ENCODE data around the gene SLC39A1. TPM values are rescaled to one million over a fixed set of nuclear protein-coding genes. Genes with fewer than 3 reads are reported as not detected.
A peak's percentile ranks its signal among the peaks of the same experiment; 100 is the strongest.

SLC39A1 gene
- total RNA-seq, 1 donor from 2014 or later: 108 TPM

DNA sequence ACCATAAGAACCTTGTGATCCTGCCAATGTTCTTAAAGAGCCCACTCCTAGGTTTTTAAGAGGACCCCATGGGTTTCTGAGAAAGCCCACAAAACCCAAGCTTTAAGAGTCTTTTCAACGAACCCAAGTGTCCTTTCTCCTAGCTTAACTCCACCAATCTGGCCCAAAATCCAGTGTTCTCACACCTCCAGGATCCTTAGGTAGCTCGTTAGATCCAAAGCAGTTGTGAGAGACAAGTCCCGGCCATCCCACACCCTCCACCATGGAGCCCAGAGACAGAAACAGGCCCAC is 18.6 kb downstream of the SLC39A1 start:
- TF ChIP-seq, protein P1, sequence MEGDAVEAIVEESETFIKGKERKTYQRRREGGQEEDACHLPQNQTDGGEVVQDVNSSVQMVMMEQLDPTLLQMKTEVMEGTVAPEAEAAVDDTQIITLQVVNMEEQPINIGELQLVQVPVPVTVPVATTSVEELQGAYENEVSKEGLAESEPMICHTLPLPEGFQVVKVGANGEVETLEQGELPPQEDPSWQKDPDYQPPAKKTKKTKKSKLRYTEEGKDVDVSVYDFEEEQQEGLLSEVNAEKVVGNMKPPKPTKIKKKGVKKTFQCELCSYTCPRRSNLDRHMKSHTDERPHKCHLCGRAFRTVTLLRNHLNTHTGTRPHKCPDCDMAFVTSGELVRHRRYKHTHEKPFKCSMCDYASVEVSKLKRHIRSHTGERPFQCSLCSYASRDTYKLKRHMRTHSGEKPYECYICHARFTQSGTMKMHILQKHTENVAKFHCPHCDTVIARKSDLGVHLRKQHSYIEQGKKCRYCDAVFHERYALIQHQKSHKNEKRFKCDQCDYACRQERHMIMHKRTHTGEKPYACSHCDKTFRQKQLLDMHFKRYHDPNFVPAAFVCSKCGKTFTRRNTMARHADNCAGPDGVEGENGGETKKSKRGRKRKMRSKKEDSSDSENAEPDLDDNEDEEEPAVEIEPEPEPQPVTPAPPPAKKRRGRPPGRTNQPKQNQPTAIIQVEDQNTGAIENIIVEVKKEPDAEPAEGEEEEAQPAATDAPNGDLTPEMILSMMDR (IDR thresholded peaks at IDR 0.05; ENCODE audit: insufficient read depth, low read length, severe bottlenecking): no peak
- Histone ChIP-seq H3K36me3 (ENCODE audit: control insufficient read depth, insufficient read depth, low read length) (peaks cover 27% of the 10 kb centered on the region), H3K27me3 (ENCODE audit: control insufficient read depth, insufficient read depth, low read length) (no peaks in the 10 kb centered on the region), H3K4me3 (ENCODE audit: low read depth, low read length) (no peak overlapping the region)
- no peak for DNase-seq (ENCODE audit: low read depth)
- no peak for FAIRE-seq

DNA sequence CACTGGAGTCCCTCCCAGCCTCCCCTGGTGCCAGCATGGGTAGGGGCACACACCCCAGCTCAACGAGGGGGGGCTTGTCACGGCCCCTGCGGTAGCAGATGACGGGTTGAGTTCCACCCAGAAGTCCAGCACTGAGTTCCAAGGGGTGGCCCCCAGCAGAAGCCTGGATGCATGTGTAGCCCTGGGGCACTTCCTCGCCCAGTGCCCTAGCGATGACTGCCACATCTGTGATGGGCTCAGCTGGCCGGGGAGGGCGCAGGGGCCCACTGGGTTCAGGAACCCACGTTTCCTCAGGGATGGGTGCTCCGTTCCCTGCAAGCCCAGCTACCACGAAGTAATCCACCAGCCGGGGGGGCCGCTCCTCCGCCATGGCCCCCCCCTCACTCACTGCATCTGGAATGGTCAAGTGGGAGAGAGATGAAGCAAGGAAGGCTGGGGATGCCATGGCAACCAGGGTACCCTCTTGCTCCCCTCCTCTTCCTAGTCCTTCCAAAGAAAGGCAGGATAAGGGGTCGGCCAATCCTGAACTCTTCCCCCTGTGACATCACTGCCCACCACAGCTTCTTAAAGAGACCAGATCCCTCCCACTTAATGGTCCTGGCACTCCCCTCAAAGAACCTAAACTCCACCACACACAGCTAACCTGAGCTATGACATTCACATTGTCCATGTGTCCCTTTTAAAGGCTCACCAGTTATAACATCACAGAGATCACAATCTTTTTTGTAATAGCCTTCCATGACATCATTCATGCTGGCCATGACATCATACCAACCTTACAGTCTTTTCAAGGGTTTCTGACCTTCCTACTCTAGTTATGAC is 19.1 kb downstream of the SLC39A1 start:
- H3K36me3 ChIP-seq (ENCODE audit: control insufficient read depth, insufficient read depth, low read length): peaks cover 29% of the 10 kb centered on the region
- DNase-seq (ENCODE audit: low read depth): no peak
- no peak overlapping the region for H3K4me3 ChIP-seq (ENCODE audit: low read depth, low read length)
- peak; percentile 18 for FAIRE-seq
- H3K27me3 ChIP-seq (ENCODE audit: control insufficient read depth, insufficient read depth, low read length): no peaks in the 10 kb centered on the region
- TF ChIP-seq, protein P1 (IDR thresholded peaks at IDR 0.05; ENCODE audit: insufficient read depth, low read length, severe bottlenecking): no peak

DNA sequence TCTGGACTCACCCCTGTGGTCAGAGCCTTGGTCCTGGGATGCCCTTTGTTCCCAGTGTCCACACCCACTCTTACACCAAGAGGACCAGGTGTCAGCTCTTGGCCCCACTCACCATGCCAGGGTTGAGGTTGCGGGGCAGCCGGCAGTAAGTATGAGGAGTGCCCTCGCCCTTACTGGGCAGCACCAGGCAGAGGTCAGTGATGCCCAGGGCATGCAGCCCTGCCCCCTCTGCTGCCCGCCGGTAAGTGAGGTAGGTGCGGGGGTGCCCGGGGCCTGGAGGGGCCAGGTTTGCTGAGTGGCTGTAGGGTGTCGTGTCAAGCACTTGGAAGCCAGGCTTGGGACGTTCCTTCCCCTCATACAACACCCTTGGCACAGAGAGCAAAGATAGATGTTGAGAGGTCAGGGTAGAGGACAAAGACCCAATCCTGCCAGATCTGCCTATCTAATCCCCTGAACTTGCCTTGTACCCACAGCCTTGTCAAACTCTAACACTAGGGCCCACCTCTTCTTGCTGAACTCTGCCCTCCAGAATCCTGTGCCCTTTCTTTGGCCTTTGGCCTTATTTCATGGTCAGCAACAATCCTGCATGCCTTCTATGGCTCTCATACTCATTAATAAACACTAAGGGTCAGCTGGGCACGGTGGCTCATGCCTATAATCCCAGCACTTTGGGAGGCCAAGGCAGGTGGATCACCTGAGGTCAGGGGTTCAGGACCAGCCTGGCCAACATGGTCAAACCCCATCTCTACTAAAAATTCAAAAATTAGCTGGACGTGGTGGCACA is 20.4 kb downstream of the SLC39A1 start:
- no peaks in the 10 kb centered on the region for H3K27me3 ChIP-seq (ENCODE audit: control insufficient read depth, insufficient read depth, low read length)
- H3K36me3 ChIP-seq (ENCODE audit: control insufficient read depth, insufficient read depth, low read length): peaks cover 23% of the 10 kb centered on the region
- TF ChIP-seq, protein P1 (IDR thresholded peaks at IDR 0.05; ENCODE audit: insufficient read depth, low read length, severe bottlenecking): no peak
- H3K4me3 ChIP-seq (ENCODE audit: low read depth, low read length): no peak overlapping the region
- no peak for DNase-seq (ENCODE audit: low read depth)
- FAIRE-seq: no peak

DNA sequence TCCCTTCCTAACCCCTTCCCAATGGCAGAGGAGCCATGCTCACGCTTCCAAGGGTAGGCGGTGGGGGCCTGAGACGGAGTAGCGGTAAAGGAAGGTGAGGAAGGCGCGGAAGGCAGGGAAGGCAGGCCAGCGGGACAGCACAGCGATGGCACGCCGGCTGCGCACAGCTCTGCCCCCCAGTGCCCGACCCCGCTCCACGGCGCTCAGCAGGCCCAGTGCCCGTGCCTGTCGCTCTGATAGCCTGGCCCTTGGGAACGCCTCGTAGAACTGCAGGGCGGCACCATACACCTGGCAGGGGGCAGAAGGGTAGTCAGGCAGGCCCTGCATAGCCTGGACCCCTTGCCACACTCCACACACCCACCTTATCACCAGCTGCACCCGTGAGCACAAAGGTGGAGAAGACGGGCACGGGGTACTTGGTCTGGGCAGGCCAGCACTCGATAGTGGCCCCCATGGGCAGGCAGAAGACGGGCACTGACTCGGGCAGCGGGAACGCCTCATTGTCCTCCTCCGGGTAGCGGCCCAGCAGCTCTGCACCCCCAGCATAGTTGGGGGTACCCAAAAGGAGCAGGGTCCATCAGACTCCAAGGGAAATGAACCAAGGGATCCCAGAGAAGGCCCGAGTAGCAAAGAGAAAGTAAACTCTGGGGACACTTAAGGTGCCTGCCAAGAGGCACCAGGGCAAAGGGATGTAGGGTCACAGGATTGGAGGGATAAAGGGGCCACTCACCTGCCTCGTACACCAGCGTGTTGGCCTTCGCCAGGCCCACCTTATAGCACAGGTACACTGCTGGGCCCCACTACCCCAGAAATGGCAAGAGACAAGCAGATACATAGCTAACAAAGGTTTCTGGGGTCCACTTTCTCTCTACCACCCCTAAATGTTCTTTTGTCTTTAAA is 21.3 kb downstream of the SLC39A1 start:
- FAIRE-seq (no peak), DNase-seq (ENCODE audit: low read depth) (no peak)
- TF ChIP-seq, protein P1 (IDR thresholded peaks at IDR 0.05; ENCODE audit: insufficient read depth, low read length, severe bottlenecking): no peak
- Histone ChIP-seq H3K27me3 (ENCODE audit: control insufficient read depth, insufficient read depth, low read length) (no peaks in the 10 kb centered on the region), H3K4me3 (ENCODE audit: low read depth, low read length) (no peak overlapping the region), H3K36me3 (ENCODE audit: control insufficient read depth, insufficient read depth, low read length) (peaks cover 28% of the 10 kb centered on the region)

DNA sequence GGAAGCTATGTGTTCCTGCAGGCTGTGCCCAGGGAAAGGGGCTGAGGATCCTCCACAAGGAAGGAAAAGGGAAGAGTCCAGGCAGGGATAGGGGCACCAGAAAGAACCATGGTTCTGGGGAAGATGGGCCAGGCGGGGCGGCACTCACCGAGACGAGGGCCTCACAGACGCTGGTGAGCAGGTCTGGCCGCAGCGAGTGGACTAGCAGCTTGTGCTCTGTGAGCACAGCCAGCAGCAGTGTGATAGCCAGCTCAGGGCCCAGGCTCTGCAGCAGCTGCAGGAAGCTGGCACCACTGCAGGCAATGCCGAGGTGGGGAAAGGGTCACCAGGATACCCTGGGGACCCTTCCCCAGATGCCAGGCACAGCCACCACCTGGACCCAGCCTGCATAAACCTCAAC is 22.6 kb downstream of the SLC39A1 start:
- peaks cover 34% of the 10 kb centered on the region for H3K36me3 ChIP-seq (ENCODE audit: control insufficient read depth, insufficient read depth, low read length)
- FAIRE-seq: no peak
- TF ChIP-seq, protein P1 (IDR thresholded peaks at IDR 0.05; ENCODE audit: insufficient read depth, low read length, severe bottlenecking): no peak

More for the DNA sequence above, 22.6 kb downstream of the SLC39A1 start:
- Histone ChIP-seq H3K27me3 (ENCODE audit: control insufficient read depth, insufficient read depth, low read length) (no peaks in the 10 kb centered on the region), H3K4me3 (ENCODE audit: low read depth, low read length) (no peak overlapping the region)
- no peak for DNase-seq (ENCODE audit: low read depth)

Data from bronchial epithelial cell (primary cell).